GM04503 (cell line): ENCODE data around the gene SBNO2.

Source experiments
- DNase-seq: peaks from one replicate; pipeline ENCODE4 v3.0.0-alpha.2; 2012; ENCODE audit warnings: low read depth

SBNO2 gene

DNA sequence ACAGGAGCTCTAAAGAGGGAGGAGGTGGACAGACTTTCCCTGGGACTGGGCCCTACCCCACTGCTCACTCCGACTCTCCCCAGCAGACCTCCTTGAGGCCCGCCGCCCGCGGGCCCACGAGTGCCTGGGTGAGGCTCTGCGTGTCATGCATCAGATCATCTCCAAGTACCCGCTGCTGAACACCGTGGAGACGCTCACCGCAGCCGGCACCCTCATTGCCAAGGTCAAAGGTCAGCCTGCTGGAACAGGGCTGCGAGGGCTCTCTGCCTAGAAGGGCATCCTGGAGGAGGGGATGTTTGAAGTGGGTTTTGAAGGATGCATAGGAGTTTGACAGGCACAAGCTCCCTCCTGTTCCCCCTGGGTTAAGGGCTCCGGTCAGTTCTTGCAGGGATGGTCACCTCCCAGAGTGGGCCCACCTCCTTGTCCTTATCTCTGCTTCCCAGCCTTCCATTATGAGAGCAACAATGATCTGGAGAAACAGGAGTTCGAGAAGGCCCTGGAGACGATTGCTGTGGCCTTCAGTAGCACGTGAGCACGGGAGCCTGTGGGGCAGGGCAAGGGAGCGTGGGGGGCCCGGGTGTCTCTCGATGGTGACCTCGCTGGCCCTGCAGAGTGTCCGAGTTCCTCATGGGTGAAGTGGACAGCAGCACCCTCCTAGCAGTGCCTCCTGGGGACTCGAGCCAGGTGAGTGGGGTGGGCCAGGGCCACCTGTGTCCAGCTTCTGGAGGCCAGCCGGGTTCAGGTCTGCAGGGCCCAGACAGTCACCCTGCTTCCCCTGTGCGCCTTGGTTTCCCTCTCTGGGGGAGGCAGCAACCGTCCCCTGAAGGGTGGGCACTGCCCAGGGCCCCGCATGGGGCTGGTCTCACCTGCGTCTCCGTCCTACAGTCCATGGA lies 100.8 kb downstream of the SBNO2 start:
- no peak for DNase-seq

DNA sequence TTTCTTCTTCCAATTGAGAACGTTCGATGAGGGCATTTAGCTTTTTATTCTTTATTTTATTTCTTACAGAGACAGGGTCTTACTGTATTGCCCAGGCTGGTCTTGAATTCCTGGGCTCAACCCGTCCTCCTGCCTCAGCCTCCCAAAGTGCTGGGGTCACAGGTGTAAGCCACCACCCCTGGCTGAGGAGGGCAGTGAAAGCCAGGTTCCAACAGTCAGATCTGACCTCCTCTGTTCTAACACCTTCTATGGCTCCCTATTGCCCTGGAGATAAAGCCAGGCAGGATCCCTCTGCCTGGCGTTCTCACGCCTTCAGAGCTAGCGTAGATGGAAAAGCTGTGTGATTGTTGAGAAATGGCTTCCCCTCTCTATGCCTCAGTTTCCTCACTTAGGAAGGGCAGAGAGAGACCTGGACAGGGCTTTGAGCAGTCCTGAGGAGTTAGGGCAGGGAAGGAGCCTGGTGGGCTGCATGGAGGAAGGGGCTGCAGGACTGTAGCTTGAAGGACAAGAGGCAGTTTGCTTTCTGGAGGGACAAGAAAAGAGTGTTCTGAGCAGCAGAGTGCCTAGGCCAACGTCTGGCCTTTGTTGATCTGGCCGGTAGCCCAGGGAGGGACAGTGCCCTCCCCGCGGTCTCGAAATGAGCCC lies 101.6 kb downstream of the SBNO2 start:
- no peak for DNase-seq

DNA sequence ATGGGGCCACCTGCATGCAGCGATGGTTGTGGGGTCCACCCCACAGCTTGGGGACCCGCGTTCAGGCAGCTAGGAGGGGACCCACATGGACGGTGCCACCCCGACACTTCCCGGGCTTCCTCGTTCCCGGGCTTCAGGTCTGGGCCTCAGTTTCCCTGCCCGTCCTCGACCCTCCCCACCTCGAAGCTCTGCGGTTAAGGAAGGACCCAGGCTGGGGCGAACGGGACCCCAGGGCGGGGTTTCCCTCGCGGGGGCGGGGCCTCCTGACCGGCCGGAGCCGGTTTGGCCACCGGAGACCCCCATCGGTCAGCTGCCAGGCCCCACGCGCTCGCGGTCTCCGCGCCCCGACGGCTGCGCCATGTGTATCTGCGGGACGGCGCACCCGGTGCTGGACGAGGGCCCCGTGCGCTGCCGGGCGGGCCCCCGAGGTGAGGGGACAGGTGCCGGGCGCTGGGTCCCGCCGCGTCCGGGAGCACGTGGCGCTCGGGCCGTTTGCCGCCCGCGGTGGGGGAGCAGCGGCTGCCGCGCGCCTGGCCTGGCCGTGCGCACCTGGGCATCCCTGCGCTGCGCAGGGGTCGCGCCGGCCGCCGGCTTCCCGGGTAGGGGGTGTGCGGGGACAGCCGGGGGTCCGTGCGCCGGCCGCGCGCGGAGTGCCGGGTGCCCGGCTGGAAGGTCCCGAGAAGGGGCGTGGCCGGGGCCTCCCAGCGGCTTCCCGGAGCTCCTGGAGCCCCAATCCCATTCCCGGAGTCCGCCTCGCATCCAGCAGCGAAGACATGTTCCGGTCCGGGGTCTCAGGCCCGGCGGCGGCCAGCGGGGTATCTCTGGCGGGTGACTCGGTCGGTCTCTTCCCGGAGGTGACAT lies 102.9 kb downstream of the SBNO2 start:
- DNase-seq = no peak

DNA sequence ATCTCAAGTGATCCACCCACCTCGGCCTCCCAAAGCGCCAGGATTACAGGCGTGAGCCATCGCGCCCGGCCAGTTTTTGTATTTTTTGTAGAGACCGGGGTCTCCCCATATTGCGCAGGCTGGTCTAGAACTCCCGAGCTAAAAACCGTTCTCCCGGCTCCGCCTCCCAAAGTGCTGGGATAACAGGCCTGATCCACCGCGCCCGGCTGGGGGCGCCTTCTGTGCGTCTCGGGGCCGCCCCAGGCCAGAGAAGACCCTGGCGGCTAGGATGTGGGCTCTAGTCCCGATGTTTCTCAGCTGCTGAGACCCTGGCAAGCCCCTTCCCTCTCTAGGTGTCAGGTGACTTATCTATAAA lies 103.5 kb downstream of the SBNO2 start:
- no peak for DNase-seq

DNA sequence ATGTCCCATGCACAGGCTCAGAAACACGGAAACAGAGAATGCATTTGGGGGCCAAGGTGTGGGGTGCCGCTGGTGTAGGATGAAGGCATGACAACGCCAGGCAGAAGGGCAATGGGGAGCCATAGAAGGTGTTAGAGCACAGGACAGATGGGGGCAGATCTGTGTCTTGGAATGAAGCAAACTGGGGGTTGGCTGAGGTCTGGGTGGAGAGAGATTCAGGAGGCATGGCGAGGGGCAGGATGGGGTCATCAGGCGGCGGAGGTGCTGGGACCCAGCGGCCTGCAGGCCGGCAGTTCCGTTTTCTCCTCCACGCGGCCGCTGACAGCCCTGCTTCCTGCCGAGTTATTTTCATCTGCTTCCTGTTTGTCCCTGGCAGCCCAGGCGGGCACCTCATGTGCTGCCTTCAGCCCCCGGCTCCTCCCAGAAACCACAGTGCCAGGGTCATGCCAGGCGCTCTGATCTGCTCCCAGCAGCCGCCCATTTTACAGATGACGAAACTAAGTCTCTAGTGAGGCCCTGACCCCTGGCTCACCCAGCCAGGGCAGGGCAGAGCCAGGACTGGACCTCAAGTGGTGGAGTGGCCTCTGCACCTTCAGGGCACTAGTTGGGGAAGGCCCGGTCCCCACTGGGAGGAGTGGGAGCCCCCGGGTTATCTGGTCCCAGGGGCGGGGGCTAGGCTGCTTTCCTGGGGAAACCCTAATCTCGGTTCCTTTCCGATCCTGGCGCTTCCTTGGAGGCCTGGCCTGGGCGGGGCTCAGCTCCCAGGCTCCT lies 104.9 kb downstream of the SBNO2 start:
- DNase-seq = no peak

DNA sequence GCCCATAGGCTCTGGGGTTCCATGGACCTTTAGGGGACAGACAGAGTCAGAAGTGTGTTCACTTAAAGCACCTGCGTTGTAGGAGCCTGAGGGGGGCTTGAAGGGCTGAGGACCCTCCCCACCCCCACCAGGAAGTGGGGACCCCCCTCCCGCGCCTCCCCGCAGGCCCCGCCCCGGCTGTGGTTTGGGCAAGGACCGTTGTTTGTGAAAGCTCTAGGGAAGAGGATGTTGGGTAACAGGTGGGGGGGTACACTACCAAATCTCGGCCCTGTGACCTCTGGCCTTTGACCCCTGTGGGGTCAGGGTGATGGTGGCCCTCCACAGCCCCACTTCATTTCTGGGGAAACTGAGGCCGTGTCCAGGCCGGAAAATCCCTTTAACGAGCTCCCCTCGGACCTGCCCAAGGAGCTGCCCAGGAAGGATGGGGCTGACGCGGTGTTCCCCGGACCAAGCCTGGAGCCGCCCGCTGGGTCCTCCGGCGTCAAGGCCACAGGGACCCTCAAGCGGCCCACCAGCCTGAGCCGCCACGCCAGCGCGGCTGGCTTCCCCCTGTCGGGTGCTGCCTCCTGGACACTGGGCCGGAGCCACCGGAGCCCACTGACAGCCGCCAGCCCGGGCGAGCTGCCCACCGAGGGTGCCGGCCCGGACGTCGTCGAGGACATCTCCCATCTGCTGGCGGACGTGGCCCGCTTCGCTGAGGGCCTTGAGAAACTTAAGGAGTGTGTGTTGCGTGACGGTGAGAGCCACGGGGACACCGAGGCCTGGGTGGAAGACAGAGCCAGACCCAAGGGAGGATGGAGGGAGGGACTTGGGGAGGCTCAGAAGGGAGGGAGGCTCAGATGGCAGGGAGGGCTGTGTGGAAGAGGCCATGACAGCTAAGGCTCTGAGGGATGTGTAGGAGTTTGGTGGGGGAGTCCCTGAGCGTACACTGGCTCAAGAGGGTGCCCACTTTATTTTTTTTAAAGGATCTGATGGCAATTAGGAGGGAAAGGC lies 105.8 kb downstream of the SBNO2 start:
- no peak for DNase-seq

DNA sequence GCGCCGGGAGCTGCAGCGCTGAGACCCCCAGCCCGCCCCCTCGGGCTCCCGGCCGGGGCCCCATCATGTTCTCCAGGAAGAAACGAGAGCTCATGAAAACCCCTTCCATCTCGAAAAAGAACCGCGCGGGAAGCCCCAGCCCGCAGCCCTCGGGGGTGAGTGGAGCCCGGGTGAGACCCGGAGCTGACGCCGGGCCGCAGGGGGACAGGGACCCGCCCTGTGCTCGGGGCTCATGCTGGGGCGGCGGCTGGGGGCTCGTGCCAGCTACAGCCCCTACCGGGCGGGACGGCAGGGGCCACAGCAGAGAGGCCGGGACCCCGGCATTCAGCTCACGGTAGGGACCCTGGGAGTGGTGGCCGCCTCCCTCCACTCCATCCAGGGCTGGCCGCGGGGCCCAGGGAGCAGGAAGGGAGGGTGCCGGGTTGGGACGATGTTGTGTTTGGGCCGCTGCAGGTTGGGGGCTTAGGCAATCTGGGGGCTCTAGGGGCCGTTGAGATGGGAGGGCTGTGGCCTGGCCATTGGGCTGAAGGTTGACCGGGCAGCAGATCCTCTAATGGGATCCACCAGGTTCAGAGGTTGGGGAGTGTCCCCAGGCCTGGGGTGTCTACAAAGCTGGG lies 106.6 kb downstream of the SBNO2 start:
- no peak for DNase-seq

DNA sequence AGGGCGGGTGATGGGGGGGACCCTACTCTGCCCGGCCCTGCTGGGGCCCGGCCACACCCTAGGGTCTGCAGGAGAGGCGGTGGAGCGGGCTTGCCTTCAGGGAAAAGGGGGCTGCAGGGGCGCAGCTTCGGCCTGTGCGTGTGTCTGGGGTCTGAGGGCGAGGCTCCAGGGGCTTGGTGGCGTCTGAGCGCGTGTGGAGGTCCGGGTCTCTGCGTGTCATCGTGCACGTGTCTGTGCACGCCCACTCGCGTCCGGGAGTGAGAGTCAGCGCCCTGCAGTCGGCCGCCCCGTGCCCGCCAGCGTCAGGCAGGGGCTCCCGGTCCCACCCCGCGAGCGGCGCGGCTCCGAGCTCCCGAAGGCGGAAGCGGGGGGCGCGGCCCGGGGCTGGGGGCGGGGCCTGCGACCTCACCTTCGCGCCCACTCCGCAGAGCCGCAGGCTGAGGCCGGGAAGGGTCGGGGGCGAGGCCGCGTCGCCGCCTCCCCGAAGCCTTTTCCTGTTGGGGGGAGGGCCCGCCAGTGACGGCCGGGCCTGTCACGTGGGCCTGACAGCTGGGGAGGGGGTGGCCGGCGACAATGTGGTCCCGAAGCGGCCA lies 107.2 kb downstream of the SBNO2 start, which contains the start of gene ARHGAP45:
Gene ARHGAP45 (plus strand): TSS at position 420 of the 593 bp plus-strand sequence. CDS start 239 bp downstream, outside the sequence.
- no peak for DNase-seq

DNA sequence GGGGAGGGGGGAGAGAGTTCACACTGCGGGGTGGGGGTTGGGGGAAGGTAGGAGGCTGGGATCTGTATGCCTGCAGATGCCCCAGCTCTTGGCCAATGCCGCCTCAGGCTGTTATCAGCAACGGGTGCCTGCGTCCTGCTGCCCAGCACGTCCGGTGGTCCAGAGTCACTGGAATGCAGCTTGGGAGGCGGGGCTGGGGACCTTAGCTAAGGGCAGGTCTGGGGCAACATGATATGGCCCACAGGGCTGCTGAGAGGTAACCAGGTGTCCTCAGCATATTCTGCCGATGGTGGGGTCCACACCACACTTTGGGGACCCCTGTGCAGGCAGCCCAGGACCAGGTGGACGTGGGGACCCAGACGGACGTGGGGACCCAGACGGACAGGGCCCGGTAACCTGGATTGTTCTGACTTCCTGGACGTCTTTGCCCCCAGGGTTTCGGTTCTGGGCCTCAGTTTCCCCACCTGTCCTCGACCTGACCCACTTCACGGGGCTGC lies 107.8 kb downstream of the SBNO2 start:
- DNase-seq = no peak

DNA sequence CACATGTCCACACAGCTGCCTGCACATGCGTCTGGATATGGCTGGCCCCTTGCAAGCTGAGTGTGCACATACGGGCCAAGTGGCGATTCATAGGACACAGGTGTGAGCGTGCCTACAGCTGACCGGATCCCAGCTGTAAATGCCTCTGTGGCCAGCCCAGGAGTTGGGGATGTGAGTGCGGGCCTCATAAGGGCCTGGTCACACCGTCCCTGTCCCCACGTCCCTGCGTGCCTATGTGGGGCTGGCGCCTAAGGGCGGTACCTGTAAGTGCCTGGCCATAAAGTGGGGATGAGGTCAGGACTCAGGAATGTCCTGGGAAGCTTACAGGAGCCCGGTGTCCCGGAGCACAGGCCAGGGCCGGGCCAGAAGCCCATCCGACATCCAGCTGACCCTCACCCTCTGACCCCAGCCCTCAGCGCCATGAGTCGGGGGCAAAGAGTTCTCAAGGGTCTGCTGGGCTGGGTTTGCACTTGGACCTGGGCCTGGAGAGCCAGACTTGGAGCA lies 108.4 kb downstream of the SBNO2 start:
- DNase-seq = no peak

DNA sequence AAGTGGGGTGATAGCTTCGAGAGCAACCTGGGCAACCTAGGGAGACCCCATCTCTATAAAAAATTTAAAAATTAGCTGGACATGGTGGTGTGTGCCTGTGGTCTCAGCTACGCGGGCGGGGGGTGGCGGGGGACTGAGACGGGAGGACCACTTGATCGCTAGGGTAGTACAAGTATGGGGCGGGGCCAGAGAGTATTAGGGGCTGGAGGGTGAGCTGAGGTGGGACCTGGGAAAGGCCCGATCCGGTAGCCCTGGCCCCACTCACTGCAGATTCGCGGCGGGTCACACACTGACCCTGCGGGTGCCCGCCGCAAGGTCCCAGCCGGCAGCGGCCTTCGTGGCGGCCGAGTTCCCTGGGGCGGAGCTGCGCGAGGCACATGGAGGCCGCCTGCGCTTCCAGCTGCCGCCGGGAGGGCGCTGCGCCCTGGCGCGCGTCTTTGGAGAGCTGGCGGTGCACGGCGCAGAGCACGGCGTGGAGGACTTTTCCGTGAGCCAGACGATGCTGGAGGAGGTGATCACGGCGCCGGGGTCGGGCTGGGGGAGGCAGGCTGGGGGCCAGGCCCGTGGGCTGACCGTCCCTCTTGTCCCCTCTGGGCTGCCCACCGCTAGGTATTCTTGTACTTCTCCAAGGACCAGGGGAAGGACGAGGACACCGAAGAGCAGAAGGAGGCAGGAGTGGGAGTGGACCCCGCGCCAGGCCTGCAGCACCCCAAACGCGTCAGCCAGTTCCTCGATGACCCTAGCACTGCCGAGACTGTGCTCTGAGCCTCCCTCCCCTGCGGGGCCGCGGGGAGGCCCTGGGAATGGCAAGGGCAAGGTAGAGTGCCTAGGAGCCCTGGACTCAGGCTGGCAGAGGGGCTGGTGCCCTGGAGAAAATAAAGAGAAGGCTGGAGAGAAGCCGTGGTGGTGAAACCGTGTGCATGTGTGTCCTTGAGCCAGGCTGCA lies 109.1 kb downstream of the SBNO2 start:
- DNase-seq = peak; percentile 10

DNA sequence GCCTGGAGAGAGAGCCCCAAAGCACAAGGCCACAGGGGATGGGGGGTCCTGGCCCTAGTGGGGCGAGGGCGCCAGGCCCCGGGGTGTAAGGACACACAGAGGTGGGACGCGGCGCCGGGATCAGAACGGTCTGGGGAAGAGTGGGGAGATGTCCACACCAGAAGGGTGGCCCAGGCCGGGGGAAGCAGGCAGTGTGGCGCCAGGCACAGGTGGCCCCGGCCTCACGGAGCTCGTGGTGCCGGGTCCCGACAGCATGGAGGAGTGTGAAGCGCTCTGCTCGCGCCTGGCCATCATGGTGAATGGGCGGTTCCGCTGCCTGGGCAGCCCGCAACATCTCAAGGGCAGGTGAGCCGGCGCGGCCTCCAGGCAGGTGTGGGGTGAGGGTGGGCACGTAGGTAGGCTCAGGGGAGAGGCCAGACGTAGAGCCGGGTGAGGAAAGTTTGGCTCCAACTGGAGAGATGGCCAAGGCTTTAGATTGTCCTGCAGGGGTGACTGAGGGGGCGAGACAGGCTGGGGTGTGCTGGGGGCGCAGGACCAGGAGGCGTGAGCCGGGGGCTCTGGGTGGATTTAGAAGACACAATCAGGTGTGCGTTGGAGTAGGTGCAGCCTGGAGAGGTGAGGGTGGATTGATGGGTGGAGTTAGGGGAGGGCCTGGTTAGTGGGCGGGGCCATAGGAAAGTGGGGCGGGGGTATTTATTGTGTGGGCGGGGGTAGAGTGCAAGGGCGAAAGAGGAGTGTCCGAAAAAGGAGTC lies 110.0 kb downstream of the SBNO2 start:
- DNase-seq = no peak

DNA sequence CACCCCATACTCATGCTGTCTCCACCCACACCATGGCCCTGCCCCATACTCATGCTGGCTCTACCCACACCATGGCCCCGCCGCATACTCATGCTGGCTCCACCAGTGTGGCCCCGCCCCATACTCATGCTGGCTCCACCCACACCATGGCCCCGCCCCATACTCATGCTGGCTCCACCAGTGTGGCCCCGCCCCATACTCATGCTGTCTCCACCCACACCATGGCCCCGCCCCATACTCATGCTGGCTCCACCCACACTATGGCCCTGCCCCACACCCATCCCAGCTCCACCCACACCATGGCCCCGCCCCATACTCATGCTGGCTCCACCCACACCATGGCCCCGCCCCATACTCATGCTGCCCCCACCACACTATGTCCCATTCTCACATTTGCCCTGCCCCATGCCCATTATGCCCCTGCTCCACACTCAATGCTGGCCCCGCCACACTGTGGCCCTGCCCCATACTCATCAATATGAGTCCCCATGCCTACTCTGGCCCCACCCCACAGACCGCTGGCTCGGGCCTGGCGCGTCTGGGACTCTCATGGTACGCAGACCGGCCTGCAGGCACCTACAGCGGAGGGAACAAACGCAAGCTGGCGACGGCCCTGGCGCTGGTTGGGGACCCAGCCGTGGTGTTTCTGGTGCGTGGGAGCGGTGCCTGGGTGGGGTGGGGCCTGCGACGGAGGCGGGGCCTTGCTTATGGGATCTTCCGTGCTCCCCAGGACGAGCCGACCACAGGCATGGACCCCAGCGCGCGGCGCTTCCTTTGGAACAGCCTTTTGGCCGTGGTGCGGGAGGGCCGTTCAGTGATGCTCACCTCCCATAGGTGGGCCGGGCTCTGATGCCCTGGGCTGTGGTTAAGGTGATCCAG lies 110.8 kb downstream of the SBNO2 start:
- no peak for DNase-seq

DNA sequence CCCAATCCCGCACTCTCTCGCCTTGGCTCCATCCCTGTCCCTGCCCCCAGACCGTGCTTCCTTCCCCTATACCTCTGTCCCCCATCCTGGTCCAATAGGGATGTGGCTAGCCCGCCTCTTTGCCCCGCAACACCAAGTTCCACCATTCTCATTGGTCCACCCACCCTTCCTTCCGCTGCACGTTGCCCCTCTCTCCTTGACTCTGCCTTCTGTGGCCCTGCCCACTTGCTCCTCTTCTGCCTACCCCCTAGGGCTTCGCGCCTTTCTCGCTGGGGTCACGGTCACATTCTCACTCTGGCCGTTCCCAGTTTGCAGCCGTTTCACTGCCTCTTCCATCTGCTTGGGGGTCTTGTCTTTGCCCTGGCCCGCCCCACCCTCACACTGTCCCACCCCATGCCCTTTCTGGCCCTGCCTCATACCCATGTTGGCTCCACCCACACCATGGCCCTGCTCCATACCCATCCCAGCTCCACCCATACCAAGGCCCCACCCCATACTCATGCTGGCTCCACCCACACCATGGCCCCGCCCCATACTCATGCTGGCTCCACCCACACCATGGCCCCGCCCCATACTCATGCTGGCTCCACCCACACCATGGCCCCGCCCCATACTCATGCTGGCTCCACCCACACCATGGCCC lies 111.6 kb downstream of the SBNO2 start:
- no peak for DNase-seq

DNA sequence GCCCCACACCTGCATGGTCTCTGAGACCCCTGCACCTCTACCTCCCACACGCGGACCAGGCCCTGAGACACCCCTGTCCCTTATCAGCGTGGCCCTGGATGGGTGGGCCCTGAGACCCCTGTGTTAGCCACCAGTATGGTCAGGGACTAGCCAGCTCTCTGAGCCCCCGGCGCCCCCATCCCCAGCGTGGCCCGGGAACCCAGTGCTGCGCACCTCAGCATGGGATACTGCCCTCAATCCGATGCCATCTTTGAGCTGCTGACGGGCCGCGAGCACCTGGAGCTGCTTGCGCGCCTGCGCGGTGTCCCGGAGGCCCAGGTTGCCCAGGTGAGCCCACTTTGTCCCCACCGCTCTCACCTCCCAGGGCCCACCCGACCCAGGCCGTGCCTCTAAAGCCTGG lies 112.1 kb downstream of the SBNO2 start:
- no peak for DNase-seq

DNA sequence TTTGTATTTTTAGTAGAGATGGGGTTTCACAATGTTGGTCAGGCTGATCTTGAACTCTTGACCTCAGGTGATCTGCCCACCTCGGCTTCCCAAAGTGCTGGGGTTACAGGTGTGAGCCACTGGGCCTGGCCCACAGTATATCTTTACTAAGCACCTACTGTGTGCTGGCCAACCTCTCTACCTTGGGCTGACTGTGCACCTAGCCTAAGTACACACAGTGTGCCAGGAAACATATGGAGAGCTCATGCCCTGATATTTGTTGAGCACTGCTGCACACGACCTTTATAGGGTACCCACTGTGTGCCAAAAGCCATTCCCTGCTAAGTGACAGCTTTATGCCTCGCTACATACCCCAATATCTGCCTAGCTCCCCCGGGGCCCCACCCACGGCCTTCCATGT lies 113.4 kb downstream of the SBNO2 start:
- DNase-seq = no peak
